ENCODE results near the gene CMKLR1.

GRCh38 chr12:108252523-108252922, 86.6 kb downstream of the CMKLR1 start:
- no peak for TF ChIP-seq CTCF (IDR thresholded peaks at IDR 0.05; ENCODE audit: low read length)
- TF ChIP-seq EZH2 (IDR thresholded peaks at IDR 0.05; ENCODE audit: borderline replicate concordance, low read length) = no peak
